GM21360 (cell line): Measurements from ENCODE around the gene DCAKD.

Experiments used
- ATAC-seq: cut with Tn5 transposase; IDR thresholded peaks from one replicate; pipeline ENCODE4 v1.9.1; 2021; ENCODE audit warnings: mild to moderate bottlenecking, moderate library complexity; ENCODE audit not compliant: unreplicated experiment

The DCAKD gene, protein sequence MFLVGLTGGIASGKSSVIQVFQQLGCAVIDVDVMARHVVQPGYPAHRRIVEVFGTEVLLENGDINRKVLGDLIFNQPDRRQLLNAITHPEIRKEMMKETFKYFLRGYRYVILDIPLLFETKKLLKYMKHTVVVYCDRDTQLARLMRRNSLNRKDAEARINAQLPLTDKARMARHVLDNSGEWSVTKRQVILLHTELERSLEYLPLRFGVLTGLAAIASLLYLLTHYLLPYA

GRCh38 chr17:45051060-45051719 is at the start of gene DCAKD:
TSS of gene DCAKD (minus strand) at chr17:45051632. CDS start at chr17:45034885, 16,747 bp downstream.
- ATAC-seq: peak; percentile 89

DNA sequence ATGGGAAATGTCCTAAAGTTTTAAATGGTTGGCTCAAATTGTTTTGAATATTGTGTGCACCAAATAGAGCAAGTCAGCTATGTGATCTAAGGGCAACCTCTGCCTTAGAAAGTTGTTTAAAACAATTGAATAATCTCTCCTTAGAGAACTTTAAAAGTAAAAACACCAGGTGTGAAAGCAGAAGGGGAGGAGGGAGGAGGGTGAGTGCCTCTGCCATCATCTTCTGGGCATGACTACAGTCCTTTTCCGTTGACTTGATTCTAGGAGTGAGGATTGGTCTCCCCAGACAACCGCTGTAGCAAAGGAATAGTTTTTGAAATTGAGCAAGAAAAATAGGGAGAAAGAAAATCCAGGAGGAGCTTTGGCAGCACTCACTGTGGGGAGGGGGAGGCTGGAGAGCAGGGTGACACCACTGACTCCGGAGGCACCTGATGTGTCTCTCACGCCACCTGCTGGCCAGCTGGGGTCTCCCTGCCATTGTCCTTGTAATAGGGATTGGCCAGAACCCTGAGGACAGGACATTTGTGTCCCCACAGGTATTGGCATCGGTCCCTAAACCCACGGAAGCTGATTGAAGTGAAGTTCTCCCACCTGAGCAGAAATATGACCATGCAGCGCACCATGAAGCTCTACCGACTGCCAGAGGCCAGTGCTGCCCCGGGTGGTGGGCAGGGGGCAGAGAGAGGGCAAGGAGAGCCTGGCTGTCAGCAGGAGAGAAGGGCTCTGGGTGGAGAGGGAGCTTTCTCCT is 47.6 kb upstream of the DCAKD start:
- no peak for ATAC-seq

GRCh38 chr17:45098081-45098868 is 46.8 kb upstream of the DCAKD start:
- no peak for ATAC-seq

GRCh38 chr17:45096926-45097325 is 45.5 kb upstream of the DCAKD start:
- ATAC-seq: no peak

DNA sequence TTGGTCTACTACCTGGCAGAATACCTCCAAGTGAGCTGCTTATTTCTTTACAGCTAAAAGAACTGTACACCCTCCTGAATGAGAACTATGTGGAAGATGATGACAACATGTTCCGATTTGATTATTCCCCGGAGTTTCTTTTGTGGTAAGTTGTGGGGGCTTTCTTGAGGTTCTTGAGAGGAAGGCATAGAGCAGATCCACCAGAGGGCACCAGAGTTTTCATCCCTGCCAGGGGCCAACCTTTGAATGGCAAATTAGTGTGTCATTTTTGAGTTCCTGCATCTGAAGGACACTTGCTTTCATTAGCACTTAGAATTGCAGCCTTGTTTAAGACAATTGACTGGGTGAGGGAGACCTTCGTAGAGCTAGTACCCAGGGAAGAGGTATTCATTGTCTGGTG is 44.7 kb upstream of the DCAKD start:
- no peak for ATAC-seq

DNA sequence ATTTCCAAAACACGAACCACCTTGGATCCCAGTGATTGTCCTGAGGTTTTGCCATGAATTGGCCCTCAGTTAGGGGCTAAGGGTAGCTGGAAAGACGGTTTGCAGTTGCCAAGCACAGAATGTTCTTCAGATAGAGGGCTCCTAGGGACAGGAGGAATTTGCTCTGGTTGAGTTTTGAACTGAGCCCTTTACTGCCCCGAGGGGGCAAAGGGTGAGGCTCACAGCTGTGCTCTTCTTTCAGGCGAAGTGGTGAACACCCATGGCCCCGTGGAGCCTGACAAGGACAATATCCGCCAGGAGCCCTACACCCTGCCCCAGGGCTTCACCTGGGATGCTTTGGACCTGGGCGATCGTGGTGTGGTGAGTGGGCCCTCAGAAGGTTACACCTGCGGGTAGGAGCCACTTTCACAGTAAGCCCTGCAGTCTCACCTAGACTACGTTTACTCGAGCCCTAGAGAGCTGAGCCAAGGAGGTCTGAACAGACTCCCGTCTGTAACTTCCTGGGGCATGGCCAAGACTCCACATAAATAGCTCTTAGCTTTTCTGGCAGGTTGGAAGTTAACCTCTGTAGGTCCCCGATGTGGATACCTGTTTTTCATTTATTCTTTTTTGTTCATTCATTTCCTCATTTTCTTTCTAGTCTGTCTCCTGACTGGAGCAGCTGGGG is 42.1 kb upstream of the DCAKD start:
- no peak for ATAC-seq

GRCh38 chr17:45092911-45093430 is 41.5 kb upstream of the DCAKD start:
- no peak for ATAC-seq

DNA sequence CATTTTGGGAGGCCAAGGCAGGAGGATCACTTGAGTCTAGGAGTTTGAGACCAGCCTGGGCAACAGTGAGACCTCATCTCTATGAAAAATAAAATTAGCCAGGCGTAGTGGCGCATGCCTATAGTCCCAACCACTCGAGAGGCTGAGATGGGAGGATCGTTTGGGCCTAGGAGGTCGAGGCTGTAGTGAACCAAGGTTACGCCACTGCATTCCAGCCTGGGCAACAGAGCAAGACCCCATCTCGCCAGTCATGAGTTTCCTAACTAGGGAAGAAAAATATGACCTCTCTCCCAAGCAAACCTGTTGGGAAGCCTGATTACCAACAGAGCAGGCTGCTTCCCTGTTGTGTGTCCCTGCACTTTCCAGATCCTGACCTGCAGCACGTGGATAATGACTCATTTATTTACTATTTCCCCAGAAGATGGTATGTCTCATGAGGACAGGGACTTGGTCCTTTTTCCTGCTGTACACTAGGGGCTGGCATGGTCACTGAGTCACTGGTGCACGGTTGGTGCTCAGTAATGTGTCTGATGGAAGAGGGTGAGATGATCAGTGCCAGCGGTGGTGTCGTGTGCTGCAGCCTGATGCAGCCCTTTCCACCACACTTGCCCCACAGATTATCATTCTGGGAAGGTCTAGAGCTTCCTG is 40.5 kb upstream of the DCAKD start:
- no peak for ATAC-seq

- no peak for ATAC-seq
These were observed 39.3 kb upstream of the DCAKD start for GRCh38 chr17:45090711-45091110.

GRCh38 chr17:45088741-45089140 is 37.3 kb upstream of the DCAKD start:
- no peak for ATAC-seq

GRCh38 chr17:45087978-45088377 is 36.5 kb upstream of the DCAKD start:
- no peak for ATAC-seq

DNA sequence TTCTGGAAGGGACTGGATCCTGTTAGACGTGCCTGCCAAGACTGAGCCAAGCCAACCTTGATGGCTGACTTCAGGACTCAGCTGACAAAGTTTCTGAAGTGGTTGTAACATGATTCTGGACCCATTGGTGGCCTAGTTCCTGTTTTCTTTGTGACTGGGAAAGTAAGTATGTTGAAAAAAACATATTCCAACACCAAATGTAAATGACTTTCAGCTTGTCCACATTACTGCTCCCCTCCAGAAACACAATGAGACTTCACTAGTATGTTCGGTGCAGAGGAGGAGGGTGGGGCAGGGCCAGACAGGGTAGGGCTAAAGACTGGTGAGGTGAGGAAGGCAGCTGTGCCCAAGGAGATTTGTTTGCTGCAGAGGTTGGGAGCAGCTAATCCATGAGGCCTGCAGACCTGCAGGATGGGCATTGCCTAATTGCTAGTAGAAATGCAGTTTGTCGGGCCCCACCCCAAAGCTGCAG is 36.1 kb upstream of the DCAKD start:
- ATAC-seq: no peak

- no peak for ATAC-seq
These were observed 35.6 kb upstream of the DCAKD start for GRCh38 chr17:45086865-45087503.

GRCh38 chr17:45086391-45086790 is 35.0 kb upstream of the DCAKD start:
- ATAC-seq: no peak

- ATAC-seq: no peak
These were observed 29.7 kb upstream of the DCAKD start for GRCh38 chr17:45081047-45081703.

- no peak for ATAC-seq
These were observed 26.2 kb upstream of the DCAKD start for GRCh38 chr17:45077643-45078042.

GRCh38 chr17:45073414-45074070 is 22.1 kb upstream of the DCAKD start:
- ATAC-seq: no peak

DNA sequence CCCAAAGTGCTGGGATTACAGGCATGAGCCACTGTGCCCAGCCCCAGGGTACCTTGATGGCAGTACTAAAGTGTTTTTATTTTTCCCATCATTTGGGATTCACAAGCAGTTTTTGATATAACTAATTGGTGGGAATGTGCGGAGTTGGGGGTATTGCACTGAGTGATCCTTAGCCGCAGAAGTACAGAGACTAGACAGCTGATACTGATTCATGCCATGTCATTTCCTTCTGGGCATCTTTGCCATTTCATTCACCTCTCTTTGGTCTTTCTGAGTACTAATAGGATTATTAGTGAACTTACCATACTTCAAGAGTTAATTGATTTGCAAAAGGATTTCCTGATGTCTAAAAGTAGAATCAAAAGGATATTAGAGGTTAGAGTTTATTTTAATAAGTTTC is 19.4 kb upstream of the DCAKD start:
- ATAC-seq: no peak
